C4-2B (cell line): ENCODE measurements around the gene NRN1L.

Experiments used
- ZFX ChIP-seq: fragments of 450-650 bp; IDR thresholded peaks from 2 replicates; pipeline ENCODE4 v1.6.1; 2017
- TF ChIP-seq, protein P1 (sequence below): fragments of 450-650 bp; conservative IDR thresholded peaks from 2 replicates; pipeline ENCODE4 v1.5.1; 2017; ENCODE audit warnings: mild to moderate bottlenecking

DNA sequence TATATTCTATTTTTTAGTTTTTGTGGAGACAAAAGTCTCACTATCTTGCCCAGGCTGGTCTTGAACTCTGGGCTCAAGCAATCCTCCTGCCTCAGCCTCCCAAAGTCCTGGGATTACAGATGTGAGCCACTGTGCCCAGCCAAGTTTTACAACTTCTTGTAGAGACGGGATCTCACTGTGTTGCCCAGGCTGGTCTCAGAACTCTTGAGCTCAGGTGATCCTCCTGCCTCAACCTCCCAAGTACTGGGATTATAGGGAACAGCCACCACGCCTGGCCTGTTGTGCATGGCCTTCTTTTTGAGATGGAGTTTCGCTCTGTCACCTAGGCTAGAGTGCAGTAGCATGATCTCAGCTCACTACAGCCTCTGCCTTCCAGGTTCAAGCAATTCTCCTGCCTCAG, 31.0 kb upstream of the NRN1L start:
- TF ChIP-seq, protein P1, sequence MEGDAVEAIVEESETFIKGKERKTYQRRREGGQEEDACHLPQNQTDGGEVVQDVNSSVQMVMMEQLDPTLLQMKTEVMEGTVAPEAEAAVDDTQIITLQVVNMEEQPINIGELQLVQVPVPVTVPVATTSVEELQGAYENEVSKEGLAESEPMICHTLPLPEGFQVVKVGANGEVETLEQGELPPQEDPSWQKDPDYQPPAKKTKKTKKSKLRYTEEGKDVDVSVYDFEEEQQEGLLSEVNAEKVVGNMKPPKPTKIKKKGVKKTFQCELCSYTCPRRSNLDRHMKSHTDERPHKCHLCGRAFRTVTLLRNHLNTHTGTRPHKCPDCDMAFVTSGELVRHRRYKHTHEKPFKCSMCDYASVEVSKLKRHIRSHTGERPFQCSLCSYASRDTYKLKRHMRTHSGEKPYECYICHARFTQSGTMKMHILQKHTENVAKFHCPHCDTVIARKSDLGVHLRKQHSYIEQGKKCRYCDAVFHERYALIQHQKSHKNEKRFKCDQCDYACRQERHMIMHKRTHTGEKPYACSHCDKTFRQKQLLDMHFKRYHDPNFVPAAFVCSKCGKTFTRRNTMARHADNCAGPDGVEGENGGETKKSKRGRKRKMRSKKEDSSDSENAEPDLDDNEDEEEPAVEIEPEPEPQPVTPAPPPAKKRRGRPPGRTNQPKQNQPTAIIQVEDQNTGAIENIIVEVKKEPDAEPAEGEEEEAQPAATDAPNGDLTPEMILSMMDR, result no peak
- TF ChIP-seq ZFX, result no peak
